Smooth muscle cell of the coronary artery (primary cell): Measurements from ENCODE around the gene MICAL3. TPM values are rescaled to one million over a fixed set of nuclear protein-coding genes. Genes with fewer than 3 reads are reported as not detected.

Experiments
- total RNA-seq: library from RNA; depleted of rRNA; stranded (reverse); fragments of >200 nt; gene quantifications from 2 replicates; pipeline ENCODE4 v1.2.3, GENCODE V29; 2014; ENCODE audit warnings: low replicate concordance

The MICAL3 gene, protein sequence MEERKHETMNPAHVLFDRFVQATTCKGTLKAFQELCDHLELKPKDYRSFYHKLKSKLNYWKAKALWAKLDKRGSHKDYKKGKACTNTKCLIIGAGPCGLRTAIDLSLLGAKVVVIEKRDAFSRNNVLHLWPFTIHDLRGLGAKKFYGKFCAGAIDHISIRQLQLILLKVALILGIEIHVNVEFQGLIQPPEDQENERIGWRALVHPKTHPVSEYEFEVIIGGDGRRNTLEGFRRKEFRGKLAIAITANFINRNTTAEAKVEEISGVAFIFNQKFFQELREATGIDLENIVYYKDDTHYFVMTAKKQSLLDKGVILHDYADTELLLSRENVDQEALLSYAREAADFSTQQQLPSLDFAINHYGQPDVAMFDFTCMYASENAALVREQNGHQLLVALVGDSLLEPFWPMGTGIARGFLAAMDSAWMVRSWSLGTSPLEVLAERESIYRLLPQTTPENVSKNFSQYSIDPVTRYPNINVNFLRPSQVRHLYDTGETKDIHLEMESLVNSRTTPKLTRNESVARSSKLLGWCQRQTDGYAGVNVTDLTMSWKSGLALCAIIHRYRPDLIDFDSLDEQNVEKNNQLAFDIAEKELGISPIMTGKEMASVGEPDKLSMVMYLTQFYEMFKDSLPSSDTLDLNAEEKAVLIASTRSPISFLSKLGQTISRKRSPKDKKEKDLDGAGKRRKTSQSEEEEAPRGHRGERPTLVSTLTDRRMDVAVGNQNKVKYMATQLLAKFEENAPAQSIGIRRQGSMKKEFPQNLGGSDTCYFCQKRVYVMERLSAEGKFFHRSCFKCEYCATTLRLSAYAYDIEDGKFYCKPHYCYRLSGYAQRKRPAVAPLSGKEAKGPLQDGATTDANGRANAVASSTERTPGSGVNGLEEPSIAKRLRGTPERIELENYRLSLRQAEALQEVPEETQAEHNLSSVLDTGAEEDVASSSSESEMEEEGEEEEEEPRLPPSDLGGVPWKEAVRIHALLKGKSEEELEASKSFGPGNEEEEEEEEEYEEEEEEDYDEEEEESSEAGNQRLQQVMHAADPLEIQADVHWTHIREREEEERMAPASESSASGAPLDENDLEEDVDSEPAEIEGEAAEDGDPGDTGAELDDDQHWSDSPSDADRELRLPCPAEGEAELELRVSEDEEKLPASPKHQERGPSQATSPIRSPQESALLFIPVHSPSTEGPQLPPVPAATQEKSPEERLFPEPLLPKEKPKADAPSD (N-terminal part only)
- 11.0 and 21.8 TPM in 2 replicates for total RNA-seq

DNA sequence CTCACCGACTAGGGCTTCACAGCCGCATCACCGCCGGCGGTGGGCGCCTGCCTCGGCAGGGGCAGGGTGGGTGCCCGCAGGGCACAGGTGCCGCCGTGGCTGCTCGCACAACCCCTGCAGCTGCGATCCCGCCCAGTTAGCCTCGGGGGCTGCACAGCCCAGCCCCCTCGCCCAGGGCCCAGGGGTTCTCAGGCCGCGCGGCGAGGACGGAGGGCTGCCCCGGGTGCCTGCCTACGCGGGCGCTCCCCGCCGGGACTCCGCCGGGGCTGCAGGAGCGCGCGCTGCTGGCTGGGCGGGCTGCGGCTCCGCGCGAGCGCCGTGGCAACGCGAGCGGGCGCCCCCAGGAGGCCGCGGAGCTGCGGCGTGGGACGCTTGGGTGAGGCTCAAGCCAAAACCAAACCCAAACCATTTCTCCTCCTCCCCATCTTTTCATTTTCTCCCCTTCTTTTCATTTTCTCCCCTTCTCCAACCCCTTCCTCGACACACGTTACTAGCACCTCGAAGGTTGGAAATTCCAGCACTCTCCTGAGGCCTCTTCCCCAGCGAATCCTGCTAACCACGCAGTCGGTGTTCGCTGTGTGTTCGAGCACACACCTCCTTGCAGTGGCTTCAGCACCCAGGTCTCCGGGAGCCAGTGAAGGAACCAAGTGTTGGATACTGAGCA is at the start of gene MICAL3:
MICAL3 (minus strand) TSS at position 286 of the 664 bp plus-strand sequence. CDS start 117,749 bp downstream, outside the sequence.

GRCh38 chr22:17774206-17774925 is 250.0 kb downstream of the MICAL3 start, which contains the start of gene BID:
Gene BID, minus strand, starts transcription at chr22:17774469. Its CDS starts 24,353 bp downstream, at chr22:17750116.

Other genes starting within 250 kb of the MICAL3 start
- gene PEX26, start 53.4 kb upstream of the MICAL3 start, total RNA-seq, result 9.2 and 11.8 TPM in 2 replicates
- gene TUBA8, start 86.2 kb upstream of the MICAL3 start, total RNA-seq, result 0.12 and 0.75 TPM in 2 replicates
- 3.4 and 8.6 TPM in 2 replicates for gene USP18, start 125.6 kb upstream of the MICAL3 start, total RNA-seq